GM21360 (cell line): ENCODE measurements around the gene HPSE2.

ENCODE experiments used
- ATAC-seq: cut with Tn5 transposase; IDR thresholded peaks from one replicate; pipeline ENCODE4 v1.9.1; 2021; ENCODE audit warnings: mild to moderate bottlenecking, moderate library complexity; ENCODE audit not compliant: unreplicated experiment

Gene HPSE2

DNA sequence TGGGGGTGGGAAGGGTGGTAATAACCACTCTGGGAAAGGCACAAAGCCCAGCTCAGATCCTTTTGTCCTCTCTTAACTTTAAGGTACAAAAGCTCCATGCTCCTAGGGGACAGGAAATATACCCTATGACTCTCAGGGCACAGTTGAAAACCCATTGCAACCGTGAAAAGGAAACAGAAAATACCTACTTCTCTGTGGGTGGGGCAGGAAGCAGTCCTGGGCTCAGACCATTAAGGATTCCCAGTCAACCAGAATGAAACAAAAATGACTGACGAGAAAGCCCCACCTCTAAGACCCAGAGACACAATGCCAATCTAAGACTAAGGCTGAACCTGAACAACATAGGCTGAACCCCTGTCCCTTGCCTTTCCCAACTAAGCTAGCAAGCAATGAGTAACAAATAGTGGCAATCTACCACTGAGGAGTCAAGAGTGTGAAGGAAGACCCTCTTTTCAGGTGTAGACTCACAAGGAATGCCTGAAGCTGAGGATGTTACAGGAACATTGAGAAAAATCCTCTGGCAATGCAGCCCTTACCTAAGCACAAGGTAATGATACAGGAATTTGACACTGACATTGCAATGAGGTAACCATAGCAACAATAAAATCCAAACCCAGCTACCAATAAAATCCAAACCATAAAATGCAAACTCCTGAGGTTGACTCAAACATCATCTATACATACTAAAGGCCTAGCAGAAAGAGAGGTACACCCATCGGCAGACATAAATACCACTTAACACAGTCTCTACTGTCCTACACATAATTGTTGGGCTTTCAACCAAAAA, 380.1 kb downstream of the HPSE2 start:
- ATAC-seq, result no peak

DNA sequence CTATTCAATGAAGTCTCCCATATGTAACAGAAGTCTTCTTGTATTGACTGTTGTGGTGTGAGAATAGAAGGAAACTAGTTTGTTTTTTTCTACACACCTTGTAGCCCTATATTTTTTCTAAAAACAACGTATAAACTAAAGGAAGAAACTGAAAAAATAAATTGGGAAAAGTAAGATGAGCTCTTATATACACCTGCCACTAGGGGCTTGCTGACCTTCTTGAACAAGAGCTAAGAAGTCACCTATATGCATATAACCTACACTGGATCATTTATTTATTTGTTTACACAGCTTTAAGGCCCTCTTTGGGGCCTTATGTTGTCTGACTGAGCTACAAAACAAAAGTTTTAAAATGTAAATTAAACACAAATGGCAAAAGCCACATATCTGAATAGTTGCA, 383.0 kb downstream of the HPSE2 start:
- ATAC-seq, result no peak

GRCh38 chr10:98848361-98848760, 387.3 kb downstream of the HPSE2 start:
- ATAC-seq, result no peak

DNA sequence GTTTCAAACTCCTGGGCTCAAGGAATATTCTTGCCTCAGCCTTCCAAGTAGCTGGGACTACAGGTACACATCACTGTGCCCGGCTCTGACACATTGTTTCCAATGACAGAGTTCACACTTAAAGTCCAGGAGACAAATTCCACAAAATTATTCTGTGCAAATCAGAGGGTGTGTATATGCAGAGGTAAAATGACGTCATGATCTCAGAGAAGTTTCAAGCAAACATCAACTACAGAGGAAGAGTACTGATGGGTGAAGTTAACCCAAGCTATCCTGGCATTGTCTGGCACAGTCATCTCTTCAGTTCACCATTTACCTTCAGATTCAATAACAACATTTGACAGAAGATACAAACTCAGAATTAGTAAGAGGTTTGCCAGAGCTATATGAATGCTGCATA, 388.9 kb downstream of the HPSE2 start:
- no peak for ATAC-seq

GRCh38 chr10:98833542-98833941, 402.1 kb downstream of the HPSE2 start:
- ATAC-seq, result no peak

DNA sequence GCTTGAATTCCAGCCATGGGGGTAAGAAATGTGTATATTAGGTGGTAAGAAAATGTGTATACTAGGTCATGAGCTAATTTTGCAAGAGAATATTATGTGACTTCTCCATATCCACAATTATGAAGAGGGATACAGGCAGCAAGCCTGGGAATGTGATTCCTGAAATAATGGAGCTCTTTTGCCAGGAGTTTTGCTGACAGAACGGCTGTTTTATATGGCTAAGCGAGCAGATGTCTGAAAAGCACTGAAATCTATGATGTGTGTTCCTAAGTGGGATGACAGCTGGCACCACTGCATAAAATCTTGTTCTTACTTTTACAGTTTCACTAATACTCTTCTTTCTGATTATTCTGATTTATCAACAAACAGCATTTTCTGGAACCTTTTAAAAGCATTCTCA, 402.9 kb downstream of the HPSE2 start:
- ATAC-seq, result no peak

DNA sequence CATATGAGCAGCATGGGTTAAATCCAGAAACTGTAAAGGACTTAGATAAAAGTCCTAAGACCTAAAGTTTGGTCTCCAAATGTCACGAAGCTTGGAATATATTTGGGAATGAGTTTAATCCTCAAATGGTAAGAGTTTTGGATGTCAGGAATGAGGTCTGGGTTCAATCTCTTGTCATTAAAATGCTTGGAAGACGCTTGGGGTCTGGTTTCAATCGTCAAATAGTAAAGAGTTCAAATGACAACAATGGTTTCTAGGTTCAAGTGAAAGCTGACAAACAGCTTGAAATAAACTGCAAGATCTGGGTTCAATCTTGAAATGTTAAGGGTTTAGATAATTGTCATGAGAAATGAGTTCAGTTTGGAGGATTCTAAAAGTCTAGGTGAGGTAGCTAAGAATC, 403.5 kb downstream of the HPSE2 start:
- ATAC-seq, result no peak

DNA sequence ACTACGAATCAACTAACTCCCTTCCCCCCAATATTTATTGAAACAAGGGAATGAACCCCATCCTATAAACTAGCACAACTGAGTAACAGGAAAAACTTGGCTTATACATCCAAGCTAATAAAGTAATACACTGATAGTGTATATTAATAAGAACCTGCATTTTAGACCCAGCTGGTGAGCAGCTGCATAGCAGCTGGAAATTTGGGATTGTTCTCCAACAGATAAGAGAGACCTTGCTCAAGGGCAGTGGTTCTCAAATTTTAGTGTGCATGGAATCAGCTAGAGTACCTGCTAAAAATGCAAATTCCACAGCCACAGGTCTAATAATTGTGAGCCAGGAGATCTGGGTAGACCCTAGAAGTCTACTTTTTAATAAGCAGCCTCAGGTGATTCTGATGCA, 404.3 kb downstream of the HPSE2 start:
- ATAC-seq, result no peak

GRCh38 chr10:98825741-98826140, 409.9 kb downstream of the HPSE2 start:
- ATAC-seq, result no peak

GRCh38 chr10:98817396-98817795, 418.3 kb downstream of the HPSE2 start:
- no peak for ATAC-seq

- ATAC-seq, result no peak
Measured at GRCh38 chr10:98815039-98815885, 420.4 kb downstream of the HPSE2 start.

GRCh38 chr10:98814470-98814869, 421.2 kb downstream of the HPSE2 start:
- no peak for ATAC-seq

- no peak for ATAC-seq
Measured at GRCh38 chr10:98808282-98808892, 427.3 kb downstream of the HPSE2 start.

GRCh38 chr10:98800263-98800662, 435.4 kb downstream of the HPSE2 start:
- no peak for ATAC-seq

DNA sequence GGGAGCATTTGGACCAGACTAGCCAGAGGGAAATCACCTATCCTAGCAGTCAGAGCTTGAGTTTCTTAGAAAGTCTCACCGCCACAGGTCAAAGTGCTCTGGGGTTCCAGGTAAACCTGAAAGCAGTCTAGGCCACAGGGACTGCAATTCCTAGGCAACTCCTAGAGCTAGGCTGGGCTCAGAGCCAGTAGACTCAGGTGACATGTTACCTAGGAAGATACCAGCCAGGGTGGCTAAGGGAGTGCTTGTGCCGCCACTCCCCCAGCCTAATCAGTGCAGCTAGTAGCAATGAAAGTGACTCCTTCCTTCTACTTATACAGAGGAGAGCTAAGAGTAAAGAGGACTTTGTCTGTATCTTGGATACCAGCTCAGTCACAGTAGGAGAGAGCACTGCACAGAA, 440.2 kb downstream of the HPSE2 start:
- ATAC-seq, result no peak

DNA sequence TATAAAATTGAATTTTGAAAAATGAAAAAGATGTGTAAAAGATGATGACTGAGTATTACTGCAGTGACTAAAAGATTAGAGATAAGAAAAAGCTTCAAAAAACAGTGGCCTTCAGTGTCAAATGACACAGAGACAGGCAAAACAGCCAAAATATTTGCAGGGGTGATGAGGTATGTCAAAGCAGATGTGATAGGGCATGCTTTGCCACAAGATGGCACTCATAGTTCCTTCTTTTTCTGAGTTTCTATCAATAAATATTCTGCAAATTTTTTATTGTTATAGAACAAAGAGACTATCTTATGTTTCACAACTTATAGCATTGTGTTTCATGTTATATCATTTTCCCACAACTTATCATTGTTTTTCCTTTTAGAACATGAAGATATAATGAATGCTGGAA, 444.8 kb downstream of the HPSE2 start:
- ATAC-seq, result no peak

DNA sequence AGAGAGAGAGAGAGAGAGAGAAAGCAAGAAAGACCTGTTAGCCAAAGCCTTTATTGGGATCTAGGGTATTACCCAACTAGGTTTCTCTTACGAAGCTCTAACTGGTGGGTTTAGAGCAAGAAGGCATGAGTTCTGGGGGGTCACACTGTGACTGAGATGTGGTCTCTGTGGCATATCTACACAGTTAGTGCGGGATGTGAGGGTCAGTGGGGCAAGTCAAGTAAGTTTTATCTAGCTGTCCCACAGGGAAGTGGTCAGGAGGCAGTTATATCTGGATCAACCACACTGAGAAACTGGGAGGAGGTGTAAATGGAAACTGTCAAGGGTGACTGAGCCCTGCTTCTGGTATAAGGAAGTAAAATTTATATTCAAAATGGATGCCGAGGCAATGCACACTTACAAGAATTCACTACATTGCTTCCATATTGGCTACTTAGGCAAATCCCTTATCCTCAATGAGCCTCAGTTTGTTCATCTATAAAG, 457.3 kb downstream of the HPSE2 start:
- ATAC-seq, result no peak

DNA sequence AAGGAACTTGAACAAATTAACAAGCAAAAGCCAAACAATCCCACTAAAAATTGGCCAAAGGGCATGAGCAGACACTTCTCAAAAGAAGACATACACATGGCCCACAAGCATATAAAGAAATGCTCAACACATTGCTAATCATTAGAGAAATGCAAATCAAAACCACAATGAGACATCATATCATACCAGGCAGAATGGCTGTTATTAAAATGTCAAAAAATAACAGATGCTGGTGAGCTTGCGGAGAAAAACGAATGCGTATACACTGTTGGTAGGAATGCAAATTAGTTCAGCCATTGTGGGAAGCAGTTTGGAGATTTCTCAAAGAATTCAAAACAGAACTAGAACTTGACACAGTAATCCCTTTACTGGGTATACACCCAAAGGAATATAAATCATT, 477.2 kb downstream of the HPSE2 start:
- ATAC-seq, result no peak

- ATAC-seq, result no peak
Measured at GRCh38 chr10:98748298-98748697, 487.4 kb downstream of the HPSE2 start.

GRCh38 chr10:98745645-98746044, 490.0 kb downstream of the HPSE2 start:
- no peak for ATAC-seq

- ATAC-seq, result no peak
Measured at GRCh38 chr10:98720551-98720950, 515.1 kb downstream of the HPSE2 start.

DNA sequence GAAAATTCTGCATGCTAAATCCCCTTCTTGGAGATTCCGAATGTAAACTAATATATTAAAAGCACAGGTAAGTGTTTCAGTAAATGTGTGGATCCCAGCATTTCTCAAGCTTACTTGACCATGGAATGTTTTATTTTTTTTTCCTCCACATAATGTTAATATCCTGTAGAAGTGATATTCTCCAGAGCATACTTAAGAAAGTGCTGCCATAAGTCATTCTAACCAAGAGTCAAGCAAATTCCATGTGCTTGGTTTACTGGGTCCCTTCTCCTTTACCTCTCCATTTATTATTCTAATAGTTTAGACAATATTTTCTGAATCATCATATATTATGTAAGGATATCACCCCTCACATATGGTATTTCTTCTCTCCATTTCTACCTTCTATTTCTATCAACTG, 522.1 kb downstream of the HPSE2 start:
- no peak for ATAC-seq
